Measurements from ENCODE around the gene NPAS3.

The NPAS3 gene

DNA sequence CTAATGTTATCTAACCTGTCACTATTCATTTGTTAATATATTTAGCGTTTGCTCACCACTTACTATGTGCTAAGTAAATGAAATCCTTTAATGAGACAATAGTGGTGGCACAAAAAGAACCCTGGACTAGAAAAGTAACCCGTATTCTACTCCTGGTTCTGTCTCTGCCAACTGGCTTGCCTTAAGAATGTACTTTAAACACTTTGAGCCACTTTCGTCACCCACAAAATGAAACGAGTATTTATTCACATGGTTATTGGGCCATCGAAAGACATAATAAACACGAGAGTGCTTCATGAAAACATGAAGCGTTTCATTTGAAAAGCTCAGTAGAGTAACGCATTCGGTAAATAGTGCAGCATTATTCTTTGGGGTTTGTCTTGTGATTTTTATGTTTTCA lies 757.5 kb downstream of the NPAS3 start:
- no peak for DNase-seq

DNA sequence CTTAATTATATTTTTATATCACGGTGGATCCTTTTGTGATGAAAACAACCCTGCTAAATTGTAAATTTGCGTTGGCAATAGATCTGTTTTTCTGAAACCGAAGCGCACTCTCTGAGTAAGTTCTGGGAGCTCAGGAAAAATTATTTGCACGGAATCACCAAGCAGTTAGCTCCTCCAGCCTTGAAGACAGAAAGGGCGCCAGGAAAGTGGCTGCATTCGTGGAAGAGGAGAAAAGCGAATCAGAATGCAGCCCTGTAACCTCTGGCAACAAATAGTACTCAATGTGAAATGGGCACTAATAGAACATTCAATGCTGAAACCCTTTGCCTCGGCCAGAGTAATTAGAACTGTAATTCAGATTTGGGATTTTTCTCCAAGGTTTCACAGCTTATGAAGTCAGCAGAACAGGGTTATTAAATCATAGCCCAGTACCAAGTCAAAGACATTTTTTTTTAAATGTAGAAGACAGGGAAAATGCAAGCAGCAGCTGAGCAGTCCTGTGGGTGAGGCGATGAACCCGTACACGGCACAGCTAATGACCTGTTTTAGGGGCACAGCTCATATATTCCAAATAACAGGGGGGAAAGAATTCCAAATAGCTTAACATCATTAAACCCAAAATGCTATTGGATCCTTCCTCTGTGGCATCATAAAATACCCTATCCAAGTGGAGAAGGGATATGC lies 760.8 kb downstream of the NPAS3 start:
- DNase-seq = no peak

DNA sequence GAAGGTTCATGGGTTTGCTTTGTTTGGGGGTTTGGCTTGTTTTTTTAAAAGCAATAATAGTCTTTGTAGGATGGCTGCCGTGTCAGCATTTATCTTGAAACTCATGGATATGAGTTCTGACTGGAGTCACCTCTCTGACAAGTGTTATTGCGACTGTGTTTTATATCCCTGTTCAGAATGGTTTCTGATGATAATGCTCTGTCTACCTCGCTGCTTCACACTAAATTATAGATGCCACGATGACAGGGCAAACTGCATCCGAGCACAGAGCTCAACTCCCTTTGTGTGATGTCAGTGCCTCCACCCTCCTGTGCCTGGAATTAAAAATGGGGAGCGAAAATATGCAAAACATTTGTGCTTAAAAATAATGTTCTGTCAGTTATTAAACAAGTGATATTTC lies 761.4 kb downstream of the NPAS3 start:
- DNase-seq = no peak

DNA sequence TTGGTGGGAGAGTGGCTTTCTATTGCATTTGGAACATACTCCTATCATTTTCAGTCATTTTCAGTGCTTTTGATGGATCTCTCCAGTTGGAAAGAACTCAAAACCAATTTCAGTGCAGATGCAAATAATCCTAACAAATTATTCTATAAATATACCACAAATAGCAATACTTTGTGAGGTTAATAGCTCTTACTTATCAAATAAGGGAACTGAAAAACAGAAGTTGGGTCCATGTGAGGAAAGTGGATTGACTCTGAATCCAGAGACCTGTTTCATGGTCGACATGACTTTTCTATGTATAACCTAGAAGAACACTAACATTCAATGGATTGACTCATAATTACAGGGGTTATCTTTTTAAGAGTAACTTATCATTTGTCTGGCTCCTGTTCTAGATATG lies 763.6 kb downstream of the NPAS3 start:
- DNase-seq = no peak

DNA sequence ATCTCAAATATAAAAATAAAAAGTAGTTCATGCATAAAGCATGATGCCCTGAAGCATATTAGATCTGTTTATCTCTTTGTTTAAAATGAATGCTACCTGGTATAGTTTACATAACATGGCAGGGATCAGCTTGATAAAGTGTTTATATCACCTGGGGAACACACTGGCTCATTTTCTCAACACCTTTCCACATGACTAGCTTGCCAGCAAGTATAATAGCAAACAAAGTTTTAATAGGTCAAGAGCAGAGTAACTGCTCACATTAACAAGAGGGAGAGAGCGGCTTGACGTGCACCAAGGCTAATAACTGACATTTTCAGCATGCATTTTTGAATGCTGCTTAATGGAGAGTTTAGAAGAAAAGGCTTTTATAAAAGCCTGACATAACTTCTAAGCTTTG lies 765.8 kb downstream of the NPAS3 start:
- no peak for DNase-seq

DNA sequence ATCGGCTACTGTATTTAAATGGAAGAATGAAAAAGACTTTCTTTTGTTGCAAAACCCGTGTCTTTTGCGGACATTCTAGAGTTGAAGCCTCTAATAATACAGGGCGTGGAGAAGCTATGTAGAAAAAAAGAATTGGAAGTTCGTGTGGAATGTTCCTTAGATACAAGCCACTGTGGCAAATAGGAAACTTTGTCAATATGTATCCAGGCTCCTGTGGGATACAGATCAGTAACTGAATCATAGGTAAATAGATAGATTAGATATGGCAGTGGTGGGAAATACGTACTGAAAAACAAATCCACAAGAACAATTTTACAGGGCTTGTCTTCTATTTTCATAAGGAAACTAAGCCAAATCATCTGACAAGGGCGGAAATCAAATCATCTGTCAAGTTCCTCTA lies 766.8 kb downstream of the NPAS3 start:
- DNase-seq = no peak

GRCh38 chr14:33707716-33708115 lies 769.0 kb downstream of the NPAS3 start:
- no peak for DNase-seq

DNA sequence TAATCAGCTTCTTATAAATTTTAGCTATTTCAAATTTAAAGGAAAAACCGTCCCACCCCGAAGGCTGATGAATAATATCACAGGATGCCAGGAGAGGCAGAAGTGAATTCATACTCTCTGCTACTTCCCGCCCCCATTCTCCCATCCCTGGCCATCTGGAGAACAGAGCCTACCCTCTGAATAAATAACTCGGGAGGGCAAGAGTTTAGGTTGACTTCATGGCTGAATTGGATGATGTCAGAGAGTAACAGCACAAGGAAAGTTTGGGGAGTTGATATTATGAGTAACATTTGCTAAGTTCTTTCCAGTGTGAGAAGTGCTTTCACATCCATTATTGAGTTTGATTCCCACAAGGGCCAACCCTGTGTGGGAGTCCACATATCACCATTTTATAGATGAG lies 770.6 kb downstream of the NPAS3 start:
- DNase-seq = no peak

GRCh38 chr14:33709711-33710110 lies 771.0 kb downstream of the NPAS3 start:
- DNase-seq = no peak

DNA sequence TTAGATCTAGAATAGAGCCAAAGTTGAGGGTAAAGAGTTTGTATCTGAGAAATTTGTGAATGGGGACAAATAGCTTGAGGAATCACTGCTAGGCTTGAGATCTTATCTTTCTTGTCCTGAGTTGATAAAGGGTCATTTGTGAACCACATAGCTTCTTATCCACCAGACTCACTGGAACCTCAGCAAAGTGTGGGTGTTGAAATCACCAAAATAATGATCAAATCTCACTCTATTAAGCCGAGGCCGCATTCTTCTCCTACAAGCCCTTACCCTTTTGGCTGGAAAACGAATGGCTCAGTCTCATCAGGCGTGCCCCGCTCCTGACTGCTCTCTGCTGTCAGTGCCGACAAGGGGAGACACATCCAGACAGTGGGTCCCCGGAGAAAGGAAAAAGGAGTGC lies 771.6 kb downstream of the NPAS3 start:
- no peak for DNase-seq

DNA sequence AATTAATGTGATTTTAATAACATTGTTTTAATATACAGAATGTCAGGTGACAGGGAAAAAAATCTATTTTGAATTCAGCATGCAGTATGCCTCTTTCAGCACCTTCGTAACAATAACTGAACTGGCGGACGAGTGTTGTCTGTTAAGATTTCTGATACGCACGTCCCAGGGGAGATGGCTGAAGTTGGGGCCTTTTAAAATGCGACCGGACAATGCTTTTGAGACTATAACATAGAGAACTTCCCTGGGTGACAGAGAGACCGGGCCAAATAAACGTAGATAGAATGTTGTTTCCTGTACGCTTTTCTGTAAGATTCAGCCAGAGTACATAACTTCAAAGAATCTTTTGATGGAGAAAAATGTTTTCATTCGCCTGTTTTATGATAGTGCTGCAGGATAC lies 772.5 kb downstream of the NPAS3 start:
- DNase-seq = no peak

GRCh38 chr14:33711811-33712216 lies 773.1 kb downstream of the NPAS3 start:
- no peak for DNase-seq

DNA sequence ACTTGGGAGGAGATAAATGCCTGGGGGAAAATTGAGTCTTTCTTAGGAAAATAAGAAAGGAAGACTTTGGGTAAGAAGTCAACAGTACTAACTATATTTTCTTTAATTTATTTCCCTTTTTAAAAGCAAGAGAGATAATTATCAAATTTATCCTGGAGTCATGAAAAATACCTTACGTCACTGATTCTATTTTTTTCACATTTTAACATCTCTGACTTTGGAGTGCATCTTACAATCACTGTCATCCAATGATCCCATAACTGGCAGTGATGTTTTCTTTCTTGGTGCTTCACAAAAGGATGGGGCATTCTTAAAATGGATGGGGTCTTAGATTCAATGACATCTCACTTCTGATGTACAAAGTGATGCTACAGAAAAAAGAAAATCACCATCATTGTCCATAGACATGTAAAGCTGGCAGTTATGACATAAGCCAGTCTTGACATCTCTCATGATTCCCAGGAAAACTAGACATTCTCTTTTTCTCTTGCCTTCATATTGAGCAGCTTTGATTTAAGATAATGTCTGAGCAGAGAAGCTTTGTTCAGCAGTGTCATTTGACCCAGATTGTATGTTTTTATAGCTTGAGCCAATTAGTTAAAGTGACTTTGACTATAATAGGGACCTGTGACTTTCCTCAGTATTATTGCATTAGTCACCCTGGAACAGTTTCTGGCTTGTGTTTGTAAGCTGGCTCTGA lies 776.0 kb downstream of the NPAS3 start:
- DNase-seq = no peak

- no peak for DNase-seq
These were observed 776.5 kb downstream of the NPAS3 start for GRCh38 chr14:33715227-33715528.

- DNase-seq = no peak
These were observed 778.2 kb downstream of the NPAS3 start for GRCh38 chr14:33716921-33717320.

- no peak for DNase-seq
These were observed 779.2 kb downstream of the NPAS3 start for GRCh38 chr14:33717866-33718265.

DNA sequence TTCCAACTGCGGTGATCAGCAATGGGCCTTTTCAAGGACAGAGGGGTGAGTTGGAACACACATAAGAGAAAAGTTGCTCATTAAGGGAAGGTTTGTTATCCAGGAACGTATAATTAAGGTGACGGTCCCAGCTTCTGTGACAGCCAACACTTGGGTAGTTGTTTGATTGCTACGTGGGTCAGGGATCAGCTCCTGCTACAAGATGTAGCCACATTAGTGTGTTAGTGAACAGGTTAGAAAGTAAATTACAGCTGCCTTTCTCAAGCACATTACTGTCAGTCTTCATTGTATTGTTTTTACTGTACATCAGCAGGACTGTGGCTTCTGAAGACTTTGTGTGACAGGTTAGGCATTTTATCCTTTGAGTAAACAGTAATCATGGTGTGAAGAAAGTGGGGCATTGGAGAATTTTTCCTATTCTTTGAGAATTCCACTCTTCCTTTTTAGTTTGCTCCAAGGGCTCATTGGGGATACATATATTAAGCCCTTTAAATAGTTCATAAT lies 781.7 kb downstream of the NPAS3 start:
- DNase-seq = no peak

GRCh38 chr14:33726685-33727084 lies 788.0 kb downstream of the NPAS3 start:
- DNase-seq = no peak

DNA sequence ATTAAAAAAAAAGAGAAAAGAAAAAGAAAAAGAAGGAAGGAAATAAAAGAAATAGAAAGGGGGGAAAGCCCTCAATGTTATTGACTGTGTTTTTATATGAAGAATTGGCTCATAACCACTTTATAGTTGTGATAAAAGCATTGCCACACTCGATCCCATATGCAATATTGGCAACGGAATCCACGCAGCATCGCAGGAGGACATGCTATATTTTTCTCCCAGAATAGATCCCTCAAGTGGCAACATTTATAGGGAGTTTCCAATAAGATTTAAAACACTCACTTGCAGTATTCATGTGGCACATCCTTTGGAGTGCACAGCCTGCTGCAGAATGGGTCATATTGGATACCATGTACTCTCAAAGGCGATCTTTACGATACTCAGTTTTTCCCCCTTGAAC lies 788.9 kb downstream of the NPAS3 start:
- DNase-seq = no peak

DNA sequence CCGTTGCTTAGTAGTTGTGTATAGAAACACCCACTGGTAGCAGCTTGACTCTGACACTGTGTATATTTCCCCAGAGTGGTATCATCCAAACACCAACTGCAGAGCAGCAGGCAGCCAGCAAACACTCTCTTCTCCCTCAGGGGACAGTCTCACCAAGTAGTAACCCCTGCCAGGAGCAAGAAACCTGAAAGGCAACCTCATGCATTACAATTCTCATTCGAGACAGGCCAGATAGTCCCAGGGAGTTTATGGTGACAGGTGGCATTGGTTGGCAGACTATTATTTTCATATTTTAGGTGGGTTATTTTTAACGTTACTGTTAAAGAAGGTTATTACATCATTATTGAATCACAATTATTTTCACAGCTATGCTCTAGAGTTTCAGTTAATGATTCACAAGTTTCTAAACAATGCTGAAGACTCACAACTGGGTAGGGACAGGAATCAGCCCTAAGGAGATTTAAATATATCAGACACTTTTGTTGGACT lies 789.4 kb downstream of the NPAS3 start:
- DNase-seq = no peak

- DNase-seq = no peak
These were observed 791.5 kb downstream of the NPAS3 start for GRCh38 chr14:33730156-33730555.

DNA sequence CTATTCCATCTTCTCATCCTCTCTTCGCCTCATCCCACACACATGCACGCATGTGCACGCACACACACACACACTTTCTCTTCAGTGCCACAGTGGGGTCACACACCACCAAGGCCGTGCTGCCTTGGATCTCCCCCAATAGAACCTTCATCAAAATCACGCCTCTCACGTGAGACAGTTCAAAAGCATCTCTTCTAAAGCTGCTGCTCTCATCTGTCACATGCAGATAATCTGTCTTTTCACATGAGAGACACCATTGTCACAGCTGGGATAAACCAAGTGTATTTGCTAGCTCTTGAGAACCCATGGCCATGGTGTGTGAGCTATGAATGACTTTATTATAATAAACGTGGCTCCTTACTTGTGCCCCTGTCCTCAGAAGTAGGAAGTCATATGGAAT lies 793.5 kb downstream of the NPAS3 start:
- no peak for DNase-seq

DNA sequence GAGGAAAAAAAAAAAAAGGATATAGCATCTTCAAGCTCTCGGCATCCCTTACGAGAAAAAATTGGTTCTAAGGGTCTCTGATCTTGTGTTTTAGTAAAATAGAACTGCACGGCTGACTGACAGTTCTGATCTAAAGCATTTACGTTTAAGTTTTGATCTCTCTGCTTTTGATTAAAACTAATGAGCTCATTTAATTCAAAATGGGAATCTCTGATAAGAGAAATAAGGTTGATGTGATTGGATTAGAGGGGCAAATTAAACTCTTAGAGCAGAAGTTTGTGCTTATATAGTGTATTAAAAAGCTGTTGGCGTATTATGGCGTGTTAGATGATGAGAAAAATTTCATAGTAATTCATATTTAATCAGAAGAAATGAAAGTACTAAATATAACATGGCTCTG lies 794.6 kb downstream of the NPAS3 start:
- DNase-seq = no peak

DNA sequence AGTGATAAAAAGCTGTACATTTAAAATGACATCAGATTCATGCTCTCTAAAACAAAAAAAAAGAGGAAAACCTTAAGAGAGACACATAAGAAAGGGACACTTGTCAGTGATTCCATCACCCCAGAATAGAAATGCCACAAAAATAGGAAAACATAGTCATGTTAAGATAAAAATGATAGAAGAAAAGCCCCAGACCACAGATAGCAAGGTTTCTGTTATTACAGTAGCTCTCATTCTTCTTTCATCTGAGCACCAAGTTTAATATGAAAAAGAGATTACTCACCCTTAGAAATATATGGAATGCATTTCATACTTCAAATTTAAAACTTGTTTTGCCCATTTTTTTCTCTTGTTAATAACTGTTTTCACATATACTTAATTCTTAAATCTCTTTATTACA lies 795.0 kb downstream of the NPAS3 start:
- DNase-seq = no peak

- no peak for DNase-seq
These were observed 795.7 kb downstream of the NPAS3 start for GRCh38 chr14:33734387-33734786.

All from NCI-H1048 (cell line).